Fibroblast of the aortic adventitia (primary cell): ENCODE measurements around the gene CCDC91. TPM values are rescaled to one million over a fixed set of nuclear protein-coding genes. Genes with fewer than 3 reads are reported as not detected.

Experiments
- DNase-seq: peaks from one replicate; pipeline ENCODE4 v3.0.0-alpha.2; 2010; ENCODE audit warnings: low read depth
- H3K4me3 ChIP-seq: 2 replicates; pipeline ENCODE4 v1.5.1; 2011; ENCODE audit warnings: low read depth, mild to moderate bottlenecking, control low read depth, low read length, moderate library complexity
- CTCF ChIP-seq: IDR thresholded peaks from 2 replicates; pipeline ENCODE4 v1.5.1; 2011; ENCODE audit warnings: mild to moderate bottlenecking, low read length, control low read depth, inconsistent platforms; ENCODE audit not compliant: insufficient read depth
- total RNA-seq: library from RNA; depleted of rRNA; stranded (reverse); fragments of >200 nt; gene quantifications from 2 replicates; pipeline ENCODE4 v1.2.3, GENCODE V29; 2012; ENCODE audit warnings: low replicate concordance

The CCDC91 gene
- total RNA-seq, 1 donor, result 37.4 TPM

DNA sequence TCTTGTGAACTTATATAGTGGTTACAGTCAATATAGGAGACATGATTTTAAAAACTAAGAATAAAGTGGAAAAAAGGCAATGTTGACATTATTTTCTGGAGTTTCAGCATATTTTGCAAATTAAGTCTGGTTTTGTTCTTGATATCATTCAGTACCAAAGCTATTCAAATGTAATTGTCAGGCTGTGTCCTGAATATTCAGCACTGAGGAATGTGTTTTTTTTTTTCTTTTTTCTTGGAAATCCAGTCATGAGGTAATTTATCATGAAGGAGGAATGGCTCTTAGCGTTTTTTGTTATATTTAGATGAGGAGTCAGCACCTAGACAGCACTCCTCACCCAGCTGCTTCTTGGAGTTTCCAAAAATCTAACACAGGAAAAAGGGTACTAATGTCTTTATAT is 225.5 kb downstream of the CCDC91 start:
- no peak for TF ChIP-seq CTCF
- H3K4me3 ChIP-seq, result no peak overlapping the region
- peak; percentile 90 for DNase-seq

DNA sequence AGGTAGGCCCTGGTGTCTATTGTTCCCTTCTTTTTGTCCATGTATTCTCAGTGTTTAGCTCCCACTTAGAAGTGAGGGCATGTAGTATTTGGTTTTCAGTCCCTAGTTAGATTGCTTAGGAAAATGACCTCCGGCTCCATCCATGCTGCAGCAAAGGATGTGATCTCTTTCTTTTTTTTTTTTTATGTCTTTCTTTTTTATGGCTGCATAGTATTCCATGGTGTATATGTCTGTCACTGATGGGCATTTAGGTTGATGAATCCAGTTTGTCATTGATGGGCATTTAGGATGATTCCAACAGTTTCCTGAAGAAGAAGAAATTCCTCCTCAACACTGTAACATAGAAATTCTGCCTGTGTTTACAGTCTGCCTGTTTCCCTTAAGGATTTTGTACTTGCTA is 231.1 kb downstream of the CCDC91 start:
- no peak overlapping the region for H3K4me3 ChIP-seq
- TF ChIP-seq CTCF, result no peak
- no peak for DNase-seq

GRCh38 chr12:28424965-28425364 is 234.7 kb downstream of the CCDC91 start:
- TF ChIP-seq CTCF, result no peak
- peak; percentile 92 for DNase-seq

GRCh38 chr12:28425526-28425925 is 235.3 kb downstream of the CCDC91 start:
- DNase-seq, result no peak
- H3K4me3 ChIP-seq, result no peak overlapping the region
- TF ChIP-seq CTCF, result no peak

More at GRCh38 chr12:28424965-28425364, 234.7 kb downstream of the CCDC91 start:
- H3K4me3 ChIP-seq, result no peak overlapping the region

- no peak for DNase-seq
- no peak for TF ChIP-seq CTCF
- no peak overlapping the region for H3K4me3 ChIP-seq
Observed at GRCh38 chr12:28427046-28427445, 236.8 kb downstream of the CCDC91 start.

DNA sequence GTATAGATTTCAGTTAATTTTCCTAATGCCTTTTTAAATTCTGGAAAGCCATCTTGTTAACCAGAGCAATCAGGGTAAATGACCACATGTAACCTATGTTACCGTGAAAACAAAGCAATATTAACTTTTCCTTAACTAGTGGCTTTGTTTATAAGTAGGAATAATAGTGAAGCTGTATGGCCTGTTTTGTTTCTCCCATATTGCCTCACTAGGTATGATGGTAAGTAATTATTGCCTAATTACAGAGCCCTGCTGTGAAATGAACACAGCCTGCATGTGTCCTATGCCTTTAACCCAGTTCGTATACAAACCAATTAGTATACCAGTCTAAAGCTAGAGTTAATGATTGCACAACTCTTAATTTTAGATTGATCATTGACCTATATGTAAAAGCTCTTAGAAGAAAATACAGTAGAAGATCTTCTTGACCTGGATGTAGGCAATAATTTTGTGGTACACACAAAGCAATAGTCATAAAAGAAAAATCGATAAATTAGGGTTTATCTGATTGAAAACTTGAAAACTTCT is 249.9 kb downstream of the CCDC91 start:
- TF ChIP-seq CTCF, result no peak
- no peak for DNase-seq
- no peak overlapping the region for H3K4me3 ChIP-seq

DNA sequence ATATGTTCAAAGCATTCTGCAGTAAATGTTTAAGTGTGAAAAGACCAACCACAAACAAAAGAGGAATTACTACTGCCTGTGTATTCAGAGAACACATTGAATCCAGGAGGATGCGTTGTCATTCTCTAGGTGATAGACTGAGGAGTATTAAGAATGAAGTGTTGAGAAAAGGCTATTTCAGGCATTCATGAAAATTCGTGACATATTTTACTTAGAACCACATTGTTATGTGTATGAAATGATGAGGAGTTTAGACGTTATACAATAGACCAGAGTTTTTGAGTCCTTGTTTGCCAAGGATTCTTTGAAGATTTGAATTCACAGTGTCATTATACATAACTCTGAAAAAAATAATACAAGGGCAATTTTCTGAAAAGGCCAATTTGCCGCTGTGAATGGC is 251.8 kb downstream of the CCDC91 start:
- no peak for TF ChIP-seq CTCF
- DNase-seq, result no peak
- H3K4me3 ChIP-seq, result no peak overlapping the region
